Lung (tissue), 12 donors: ENCODE measurements around the gene GLT1D1. TPM values are rescaled to one million over a fixed set of nuclear protein-coding genes. Genes with fewer than 3 reads are reported as not detected.

Experiments
- ATAC-seq: fragments of 200-7000 bp; cut with Tn5 transposase; one replicate; pipeline ENCODE4 v1.9.1; 2020; ENCODE audit warnings: moderate number of reproducible peaks; ENCODE audit not compliant: insufficient read depth, low FRiP score
- DNase-seq, 3 donors: peaks; one replicate each; pipeline ENCODE4 v3.0.0-alpha.2; 2013 to 2017
- H3K27ac ChIP-seq, 2 donors: one replicate each; pipeline ENCODE4 v1.5.1; 2013; ENCODE audit warnings: mild to moderate bottlenecking in 2 of 2, moderate library complexity in 2 of 2, control low read depth in 1 of 2, inconsistent platforms in 1 of 2, low read depth in 1 of 2, low read length in 1 of 2
- H3K27me3 ChIP-seq, 3 donors: one replicate each; pipeline ENCODE4 v1.5.1; 2013; ENCODE audit warnings: low read length in 2 of 3; ENCODE audit not compliant: control insufficient read depth in 3 of 3, insufficient read depth in 3 of 3
- H3K36me3 ChIP-seq, 4 donors: one replicate each; pipeline ENCODE4 v1.5.1; 2013; ENCODE audit warnings: low read length in 4 of 4, mild to moderate bottlenecking in 1 of 4, moderate library complexity in 1 of 4; ENCODE audit not compliant: control insufficient read depth in 4 of 4, insufficient read depth in 4 of 4
- H3K4me1 ChIP-seq, 5 donors: one replicate each; pipeline ENCODE4 v1.5.1; 2013; ENCODE audit warnings: low read length in 5 of 5, mild to moderate bottlenecking in 2 of 5, moderate library complexity in 1 of 5; ENCODE audit not compliant: control insufficient read depth in 5 of 5, insufficient read depth in 5 of 5
- H3K4me3 ChIP-seq: one replicate; pipeline ENCODE4 v1.5.1; 2013; ENCODE audit warnings: mild to moderate bottlenecking, control low read depth, moderate library complexity
- H3K9ac ChIP-seq, 2 donors: one replicate each; pipeline ENCODE4 v1.5.1; 2013; ENCODE audit warnings: low read length in 2 of 2, control low read depth in 1 of 2; ENCODE audit not compliant: insufficient read depth in 1 of 2
- H3K9me3 ChIP-seq, 4 donors: one replicate each; pipeline ENCODE4 v1.5.1; 2013; ENCODE audit warnings: low read length in 3 of 4, mild to moderate bottlenecking in 1 of 4, moderate library complexity in 1 of 4; ENCODE audit not compliant: control insufficient read depth in 4 of 4, insufficient read depth in 3 of 4
- CTCF ChIP-seq: IDR thresholded peaks from 2 replicates; pipeline ENCODE4 v1.5.1; 2012; ENCODE audit warnings: mild to moderate bottlenecking; ENCODE audit errors: control extremely low read depth, extremely low read depth
- WGBS, 2 donors: extraction: QIAGEN DNeasy Blood & Tissue Kit; methylation state at CpG; one replicate each; pipeline ENCODE4 v1.1.7; 2013; 5-methylcytosine and 5-hydroxymethylcytosine counted together
- polyA plus RNA-seq, 2 donors: library from polyadenylated mRNA; stranded (reverse); fragments of 200-250 nt; gene quantifications; one replicate each; pipeline ENCODE4 v1.2.1, GENCODE V29; 2013
- total RNA-seq, 2 donors: library from RNA; depleted of rRNA in 1 of 2; stranded (reverse); fragments of >200 nt in 1 of 2; gene quantifications; one replicate each; pipeline ENCODE4 v1.2.1, GENCODE V29; 2014 to 2021
- donor health status: control.
- donor health status: control.
- donor health status: Bipolar disorder and iron deficiency.
- donor health status: healthy.
- donor health status: DM: yes; HTN: yes; CAD: no.

The GLT1D1 gene
- total and polyA plus RNA-seq, 4 donors, result 0.39 to 25.4 (median 4.2) TPM

- Histone ChIP-seq H3K4me3 (no peak overlapping the region), H3K9me3 (peaks cover 0 to 6% (median 0%) of the 10 kb centered on the region in 4 donors), H3K9ac (no peak overlapping the region), H3K27ac (no peak overlapping the region), H3K36me3 (no peaks in the 10 kb centered on the region), H3K27me3 (peaks cover 6 to 14% (median 12%) of the 10 kb centered on the region in 3 donors), H3K4me1 (peaks cover 0 to 3% (median 0%) of the 10 kb centered on the region in 5 donors)
- TF ChIP-seq CTCF, result no peak
- ATAC-seq (no peak), DNase-seq (no peak)
- 86 to 91% methylated on average over 9 of the region's 9 CpGs for WGBS, 2 donors
These were observed 2.9 kb downstream of the GLT1D1 start for GRCh38 chr12:128856035-128856790.

- peaks cover 0 to 6% (median 0%) of the 10 kb centered on the region in 4 donors for H3K9me3 ChIP-seq
- H3K4me1 ChIP-seq, result peaks cover 0 to 3% (median 0%) of the 10 kb centered on the region in 5 donors
- H3K4me3 ChIP-seq, result no peak overlapping the region
- no peak overlapping the region for H3K27ac ChIP-seq
- DNase-seq, result no peak
- TF ChIP-seq CTCF, result no peak
- WGBS, 2 donors, result 91 to 95% methylated on average over 7 of the region's 7 CpGs
- H3K27me3 ChIP-seq, result peaks cover 6 to 14% (median 12%) of the 10 kb centered on the region in 3 donors
- H3K9ac ChIP-seq, result no peak overlapping the region
- ATAC-seq, result no peak
- no peaks in the 10 kb centered on the region for H3K36me3 ChIP-seq
These were observed 3.5 kb downstream of the GLT1D1 start for GRCh38 chr12:128856791-128857078.

- Histone ChIP-seq H3K9ac (no peak overlapping the region), H3K27ac (no peak overlapping the region), H3K4me1 (peaks cover 0 to 3% (median 0%) of the 10 kb centered on the region in 5 donors), H3K36me3 (no peaks in the 10 kb centered on the region), H3K4me3 (no peak overlapping the region), H3K27me3 (peaks cover 6 to 14% (median 10%) of the 10 kb centered on the region in 3 donors), H3K9me3 (peaks cover 0 to 6% (median 0%) of the 10 kb centered on the region in 4 donors)
- TF ChIP-seq CTCF, result no peak
- DNase-seq (no peak), ATAC-seq (no peak)
- WGBS, 2 donors, result 40 to 60% methylated on average over 9 of the region's 9 CpGs
These were observed 4.0 kb downstream of the GLT1D1 start for GRCh38 chr12:128857133-128857763.
